ENCODE measurements around the gene HRAS. TPM values are rescaled to one million over a fixed set of nuclear protein-coding genes. Genes with fewer than 3 reads are reported as not detected.

HRAS gene
- total RNA-seq, 1 experiment from 2014 or later: 99.9 TPM

DNA sequence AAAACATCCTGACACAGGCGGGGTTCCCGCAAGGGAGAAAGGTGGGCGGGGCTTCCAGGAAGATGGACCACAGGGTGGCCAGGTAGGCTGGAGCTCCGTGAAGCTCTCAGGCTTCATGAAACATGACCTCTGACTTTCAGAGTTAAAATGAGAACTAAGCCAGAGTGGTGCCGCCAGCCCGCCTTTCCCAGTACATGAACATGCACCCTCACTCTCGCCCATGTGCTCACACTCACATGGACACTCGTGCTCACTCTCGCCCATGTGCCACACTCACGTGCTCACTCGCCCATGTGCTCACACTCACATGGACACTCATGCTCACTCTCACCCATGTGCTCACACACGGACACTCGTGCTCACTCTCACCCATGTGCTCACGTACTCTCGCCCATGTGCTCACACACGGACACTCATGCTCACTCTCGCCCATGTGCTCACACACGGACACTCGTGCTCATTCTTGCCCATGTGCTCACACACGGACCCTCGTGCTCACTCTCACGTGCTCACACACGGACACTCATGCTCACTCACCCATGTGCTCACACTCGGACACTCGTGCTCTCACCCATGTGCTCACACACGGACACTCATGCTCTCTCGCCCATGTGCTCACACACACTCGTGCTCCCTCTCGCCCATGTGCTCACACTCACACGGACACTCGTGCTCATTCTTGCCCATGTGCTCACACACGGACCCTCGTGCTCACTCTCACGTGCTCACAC, 38.4 kb downstream of the HRAS start:
- DNase-seq (ENCODE audit: low spot score): no peak

DNA sequence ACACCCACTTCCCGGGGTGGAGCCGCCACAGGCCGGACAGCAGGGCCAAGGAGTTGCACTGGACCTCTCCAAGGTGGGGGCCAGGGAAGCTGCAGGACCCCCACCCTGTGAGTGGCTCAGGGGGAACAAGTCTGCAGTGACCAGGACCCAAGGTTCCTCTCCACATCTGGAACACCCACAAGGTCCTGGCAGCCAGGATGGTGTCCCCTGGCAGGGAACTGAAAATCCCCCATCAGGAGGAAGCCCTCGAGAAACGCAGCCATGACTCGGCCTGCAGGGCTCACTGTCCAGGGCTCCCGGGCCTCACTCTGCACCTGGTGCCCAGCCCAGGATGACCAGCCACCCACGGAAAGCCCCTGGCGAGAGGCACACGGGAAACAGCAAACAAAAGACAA, 39.8 kb downstream of the HRAS start:
- DNase-seq (ENCODE audit: low spot score): peak; percentile 23

DNA sequence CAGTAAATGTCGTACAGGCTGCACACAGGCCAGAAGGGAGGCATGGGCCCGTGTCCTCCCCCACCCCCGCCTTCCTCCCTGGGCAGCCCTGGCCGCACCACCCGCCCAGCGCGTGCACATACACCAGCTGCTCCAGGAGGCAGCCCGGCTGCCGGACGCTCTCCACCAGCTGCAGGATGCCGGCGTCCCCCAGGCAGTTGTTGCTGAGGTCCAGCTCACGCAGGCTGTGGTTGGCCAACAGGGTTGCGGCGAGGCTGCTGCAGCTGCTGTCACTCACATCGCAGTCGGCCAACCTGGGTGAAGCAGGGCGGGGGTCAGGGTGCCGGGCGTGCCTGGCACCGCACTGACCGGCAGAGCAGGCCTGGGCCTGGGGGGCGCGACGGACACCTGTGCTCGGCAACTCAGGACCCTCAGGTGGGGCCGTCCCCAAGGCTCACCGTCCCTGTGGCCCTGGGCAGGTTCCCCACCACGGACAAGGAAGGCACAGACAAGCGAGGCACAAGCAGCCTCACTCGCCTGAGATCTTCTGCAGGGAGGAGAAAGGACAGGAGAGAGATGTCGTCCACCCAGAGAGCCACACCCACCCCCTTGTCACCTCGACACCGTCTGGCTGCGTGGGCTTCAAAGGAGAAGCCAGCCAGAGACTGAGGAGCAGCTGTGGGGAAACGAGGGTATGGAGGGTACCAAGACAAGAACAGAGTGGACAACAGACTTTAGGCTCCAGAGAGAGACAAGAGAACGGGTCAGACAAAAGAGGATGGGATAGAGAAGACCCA, 40.4 kb downstream of the HRAS start:
- no peak for DNase-seq (ENCODE audit: low spot score)

DNA sequence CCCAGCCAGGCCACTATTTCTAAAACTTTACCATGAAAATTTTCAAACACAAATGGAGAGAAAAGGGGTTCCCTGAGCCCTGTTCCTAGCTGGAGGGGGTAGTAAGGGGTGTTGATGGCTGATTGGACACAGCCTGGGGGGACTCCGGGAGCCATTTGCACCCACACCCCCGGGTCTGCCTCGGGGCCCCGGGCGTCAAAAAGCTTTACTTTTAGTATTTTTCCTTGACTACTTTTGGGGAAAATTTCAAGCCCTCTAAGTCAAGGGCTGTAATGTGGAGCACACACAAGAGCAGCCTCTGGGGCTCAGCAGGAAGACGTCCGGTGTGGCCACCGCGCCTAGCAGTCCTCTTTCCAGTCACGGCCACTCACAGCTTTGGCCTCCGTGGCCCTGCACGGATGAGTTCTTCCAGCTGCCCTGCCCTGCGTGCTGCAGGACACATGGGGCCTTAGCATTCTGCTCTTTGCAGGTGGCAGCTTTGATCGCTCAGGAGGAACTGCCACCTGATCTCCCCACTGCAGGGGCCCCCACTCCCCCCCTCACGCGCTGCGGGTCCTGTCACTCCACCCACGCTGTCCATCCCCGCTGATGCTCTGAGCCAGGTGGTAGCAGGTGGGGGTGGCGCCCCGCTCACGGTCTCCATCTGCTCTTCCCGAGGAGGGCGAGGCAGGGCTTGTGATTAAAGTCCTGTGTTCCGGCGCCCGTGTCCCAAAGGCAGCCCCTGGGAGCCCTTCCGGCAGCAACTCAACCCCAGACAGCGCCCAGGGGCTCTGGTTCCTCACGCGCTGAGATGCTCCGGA, 42.7 kb downstream of the HRAS start:
- no peak for DNase-seq (ENCODE audit: low spot score)

DNA sequence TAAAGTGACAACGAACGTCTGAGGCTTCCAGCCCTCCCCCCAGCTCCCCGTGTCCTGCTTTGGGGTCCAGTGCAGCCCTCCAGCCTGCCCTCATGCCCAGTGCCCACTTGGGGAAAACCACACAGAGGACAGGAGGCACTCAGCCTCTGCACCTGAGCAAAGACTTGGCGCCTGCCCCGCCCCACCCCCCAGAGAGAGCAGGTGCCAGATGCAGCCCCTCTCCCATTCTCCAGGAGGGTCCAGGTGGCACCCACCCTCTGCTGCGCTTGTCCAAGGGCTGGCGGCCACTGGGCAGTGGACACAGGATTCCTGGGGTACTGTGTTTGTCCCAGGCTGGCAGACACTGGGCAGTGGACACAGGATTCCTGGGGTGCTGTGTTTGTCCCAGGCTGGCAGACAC, 44.0 kb downstream of the HRAS start:
- no peak for DNase-seq (ENCODE audit: low spot score)

DNA sequence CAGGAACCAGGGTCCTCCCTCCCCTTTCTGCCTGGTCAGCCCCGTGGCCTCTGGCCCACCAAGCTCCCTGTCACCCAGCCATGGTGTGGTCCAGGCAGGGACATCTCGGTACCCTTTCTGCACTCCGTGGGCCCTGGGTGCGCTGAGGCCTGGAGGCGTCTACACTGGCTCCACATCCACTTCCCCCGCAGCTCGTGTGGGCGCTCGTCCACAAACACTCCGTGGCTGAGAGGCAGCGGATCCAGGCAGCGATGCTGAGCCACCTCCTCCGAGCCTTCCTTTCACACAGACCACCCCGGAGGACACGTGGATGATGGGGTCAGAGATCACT, 44.5 kb downstream of the HRAS start:
- DNase-seq (ENCODE audit: low spot score): no peak

DNA sequence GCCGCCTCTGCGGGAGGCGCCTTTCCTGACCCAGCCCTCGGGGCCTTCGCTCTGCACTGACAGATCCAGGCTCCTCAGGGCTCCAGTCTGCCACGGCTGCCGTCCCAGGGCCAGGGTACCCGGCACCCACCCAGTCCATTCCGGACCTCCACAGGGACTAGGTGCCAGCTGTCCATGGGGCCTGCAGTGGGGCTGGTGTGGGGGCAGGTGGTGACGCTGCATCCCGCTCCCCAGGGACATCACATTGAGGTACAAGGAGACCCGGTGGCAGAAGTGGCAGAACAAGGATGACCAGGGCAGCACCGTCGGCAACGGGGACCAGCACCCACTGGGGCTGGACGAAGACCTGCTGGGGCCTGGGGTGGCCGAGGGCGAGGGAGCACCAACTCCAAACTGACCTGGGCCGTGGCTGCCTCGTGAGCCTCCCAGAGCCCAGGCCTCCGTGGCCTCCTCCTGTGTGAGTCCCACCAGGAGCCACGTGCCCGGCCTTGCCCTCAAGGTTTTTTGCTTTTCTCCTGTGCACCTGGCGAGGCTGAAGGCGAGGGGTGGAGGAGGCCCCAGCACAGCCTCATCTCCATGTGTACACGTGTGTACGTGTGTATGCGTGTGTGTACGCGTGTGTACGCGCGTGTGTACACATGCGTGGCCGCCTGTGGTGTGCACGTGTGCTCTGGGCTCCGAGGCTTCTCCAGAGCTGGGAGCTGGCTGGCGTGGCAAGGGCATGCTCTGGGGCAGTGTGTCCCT, 45.0 kb downstream of the HRAS start:
- no peak for DNase-seq (ENCODE audit: low spot score)

DNA sequence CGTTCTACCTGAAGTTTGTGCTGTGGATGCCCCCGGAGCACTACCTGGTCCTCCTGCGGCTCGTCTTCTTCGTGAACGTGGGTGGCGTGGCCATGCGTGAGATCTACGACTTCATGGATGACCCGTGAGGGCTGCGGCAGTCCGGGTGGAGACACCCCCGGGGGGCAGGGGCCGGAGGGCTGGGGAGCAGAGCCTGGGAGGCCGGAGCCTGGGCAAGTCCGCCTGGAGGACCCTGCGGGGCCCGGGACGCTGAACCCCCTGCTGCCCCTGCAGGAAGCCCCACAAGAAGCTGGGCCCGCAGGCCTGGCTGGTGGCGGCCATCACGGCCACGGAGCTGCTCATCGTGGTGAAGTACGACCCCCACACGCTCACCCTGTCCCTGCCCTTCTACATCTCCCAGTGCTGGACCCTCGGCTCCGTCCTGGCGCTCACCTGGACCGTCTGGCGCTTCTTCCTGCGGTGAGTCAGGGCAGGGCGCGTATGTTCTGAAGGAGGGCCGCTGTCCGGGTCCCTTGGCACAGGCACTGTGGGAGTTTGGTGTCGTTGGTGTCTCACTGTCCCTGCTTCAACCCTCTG, 45.7 kb downstream of the HRAS start:
- no peak for DNase-seq (ENCODE audit: low spot score)

DNA sequence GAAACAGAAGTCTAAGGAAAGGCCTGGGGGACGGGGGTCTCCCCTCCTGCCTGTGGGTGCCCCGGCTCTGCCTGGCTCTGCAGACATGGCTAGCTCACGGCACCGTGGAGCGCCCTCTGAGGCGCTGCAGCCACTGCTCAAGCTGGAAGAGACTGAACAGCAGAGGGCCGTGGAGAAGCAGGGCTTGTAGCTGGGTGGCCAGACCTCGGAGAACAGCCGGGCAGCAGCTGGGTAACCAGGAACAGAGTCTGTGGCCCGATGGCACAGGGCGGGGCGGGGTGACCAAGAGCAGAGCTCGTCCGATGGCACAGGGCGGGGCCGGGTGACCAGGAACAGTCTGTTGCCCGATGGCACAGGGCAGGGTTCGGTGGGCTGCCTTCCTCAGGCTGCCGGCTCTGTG, 46.4 kb downstream of the HRAS start:
- DNase-seq (ENCODE audit: low spot score): no peak

DNA sequence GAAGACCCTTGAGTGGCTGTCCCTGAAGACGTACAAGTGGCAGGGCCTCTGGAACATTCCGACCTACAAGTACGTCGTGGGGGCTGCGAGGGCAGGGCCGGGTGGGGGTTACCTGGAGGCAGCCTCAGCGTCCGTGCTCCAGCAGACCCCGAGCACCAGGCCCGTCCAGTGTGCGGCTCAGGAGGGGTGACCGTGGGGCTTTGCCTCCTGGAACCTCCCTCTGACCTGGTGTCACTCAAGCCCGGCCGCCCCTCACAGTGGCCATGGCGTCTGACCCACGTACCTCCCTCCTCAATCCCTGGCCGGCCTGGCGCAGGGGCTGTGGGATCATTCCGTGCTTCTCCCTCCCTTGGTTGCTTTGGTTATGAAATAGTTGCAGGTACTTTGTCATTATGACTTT, 46.8 kb downstream of the HRAS start:
- no peak for DNase-seq (ENCODE audit: low spot score)

DNA sequence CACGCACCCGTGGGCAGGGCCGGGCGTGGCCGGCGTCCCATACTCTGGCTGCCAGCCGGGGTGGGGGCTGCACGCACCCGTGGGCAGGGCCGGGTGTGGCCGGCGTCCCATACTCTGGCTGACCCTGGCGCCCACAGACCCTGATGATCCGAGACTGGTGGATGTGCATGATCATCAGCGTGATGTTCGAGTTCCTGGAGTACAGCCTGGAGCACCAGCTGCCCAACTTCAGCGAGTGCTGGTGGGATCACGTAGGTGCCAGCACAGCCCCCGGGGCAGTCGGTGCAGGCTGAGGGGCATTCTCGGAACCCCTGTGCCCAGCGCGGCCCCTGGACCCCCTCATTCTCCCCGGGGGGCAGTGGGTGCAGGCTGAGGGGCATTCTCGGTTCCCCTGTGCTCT, 47.3 kb downstream of the HRAS start:
- no peak for DNase-seq (ENCODE audit: low spot score)

DNA sequence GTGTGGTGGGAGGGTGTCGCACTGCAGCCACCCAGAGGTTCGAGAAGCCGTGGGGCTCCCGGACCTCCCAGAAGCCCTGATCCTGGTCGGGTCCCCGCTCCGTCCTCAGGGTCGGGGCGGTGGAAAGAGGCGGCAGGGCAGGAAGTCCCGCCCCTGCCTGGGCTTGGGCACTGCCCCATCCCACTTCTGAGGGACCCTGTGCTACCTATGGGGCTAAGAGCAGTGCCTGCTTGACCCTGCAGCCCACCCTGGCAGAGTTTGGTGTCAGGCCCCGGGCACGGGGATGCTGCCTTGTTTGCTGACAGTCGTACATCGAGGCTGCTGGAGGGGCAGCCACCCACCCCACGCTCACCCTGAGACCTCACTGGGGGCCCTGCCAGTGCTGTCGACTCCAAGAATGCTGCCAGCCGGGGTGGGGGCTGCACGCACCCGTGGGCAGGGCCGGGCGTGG, 47.8 kb downstream of the HRAS start:
- DNase-seq (ENCODE audit: low spot score): no peak

DNA sequence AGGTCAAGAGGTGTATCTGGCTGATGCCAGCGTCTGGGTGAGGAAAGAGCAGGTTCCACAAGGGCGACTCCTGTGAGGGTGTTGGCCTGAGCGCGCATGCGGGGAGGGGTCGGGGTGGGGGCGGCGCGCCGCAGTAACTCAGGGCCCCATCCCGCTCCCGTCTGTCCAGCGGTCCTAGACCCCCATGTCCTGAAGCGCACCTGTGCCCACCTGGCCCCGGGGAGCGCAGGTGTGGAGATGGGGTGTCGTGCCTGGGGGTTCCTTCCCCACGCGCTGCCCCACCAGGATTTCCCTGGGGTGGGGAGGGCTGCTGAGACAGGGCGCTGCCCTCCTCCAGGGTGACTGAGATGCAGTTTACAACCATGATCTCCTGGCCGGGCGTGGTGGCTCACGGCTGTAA, 49.2 kb downstream of the HRAS start:
- no peak for DNase-seq (ENCODE audit: low spot score)

DNA sequence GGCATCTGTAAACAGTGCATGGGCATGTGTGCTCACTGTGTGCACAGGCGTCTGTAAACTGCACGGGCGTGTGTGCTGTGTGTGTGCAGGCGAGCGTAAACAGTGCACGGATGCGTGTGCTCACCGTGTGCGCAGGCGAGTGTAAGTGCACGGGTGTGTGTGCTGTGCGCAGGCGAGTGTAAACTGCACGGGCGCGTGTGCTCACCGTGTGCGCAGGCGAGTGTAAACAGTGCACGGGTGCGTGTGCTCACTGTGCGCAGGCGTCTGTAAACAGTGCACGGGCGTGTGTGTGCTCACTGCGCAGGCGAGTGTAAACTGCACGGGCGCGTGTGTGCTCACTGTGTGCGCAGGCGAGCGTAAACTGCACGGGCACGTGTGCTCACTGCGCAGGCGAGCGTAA, 50.8 kb downstream of the HRAS start:
- no peak for DNase-seq (ENCODE audit: low spot score)

Other genes with a start within 250 kb of the HRAS start
- gene PGGHG, start 246.4 kb downstream of the HRAS start, total RNA-seq (2014; rRNA removed; shearing (Covaris generic)): 13.0 and 14.2 TPM in 2 replicates
- gene IFITM5, start 236.1 kb downstream of the HRAS start, total RNA-seq (2014; rRNA removed; shearing (Covaris generic)): not detected in 2 replicates
- 17.6 and 22.6 TPM in 2 replicates for gene IFITM2, start 227.8 kb downstream of the HRAS start, total RNA-seq (2014; rRNA removed; shearing (Covaris generic))
- 3.1 and 4.5 TPM in 2 replicates for gene IFITM1, start 221.5 kb downstream of the HRAS start, total RNA-seq (2014; rRNA removed; shearing (Covaris generic))
- gene IFITM3, start 214.7 kb downstream of the HRAS start, total RNA-seq (2014; rRNA removed; shearing (Covaris generic)): 63.1 and 73.6 TPM in 2 replicates
- 27.9 and 40.8 TPM in 2 replicates for gene B4GALNT4, start 166.1 kb downstream of the HRAS start, total RNA-seq (2014; rRNA removed; shearing (Covaris generic))
- gene PKP3, start 141.4 kb downstream of the HRAS start, total RNA-seq (2014; rRNA removed; shearing (Covaris generic)): 39.8 and 44.0 TPM in 2 replicates
- 3.8 and 3.9 TPM in 2 replicates for gene SIGIRR, start 120.6 kb downstream of the HRAS start, total RNA-seq (2014; rRNA removed; shearing (Covaris generic))
- 0.19 TPM in 1 of 2 replicates, not detected in the other for gene ANO9, start 93.6 kb downstream of the HRAS start, total RNA-seq (2014; rRNA removed; shearing (Covaris generic))
- 29.7 and 30.4 TPM in 2 replicates for gene PTDSS2, start 85.3 kb downstream of the HRAS start, total RNA-seq (2014; rRNA removed; shearing (Covaris generic))
- gene RNH1, start 28.3 kb downstream of the HRAS start, total RNA-seq (2014; rRNA removed; shearing (Covaris generic)): 299 and 316 TPM in 2 replicates
- not detected in 2 replicates for gene LRRC56, start 2.0 kb upstream of the HRAS start, total RNA-seq (2014; rRNA removed; shearing (Covaris generic))
- gene LMNTD2, start 25.2 kb upstream of the HRAS start, total RNA-seq (2014; rRNA removed; shearing (Covaris generic)): 2.4 and 4.4 TPM in 2 replicates
- 24.9 and 43.9 TPM in 2 replicates for gene RASSF7, start 25.4 kb upstream of the HRAS start, total RNA-seq (2014; rRNA removed; shearing (Covaris generic))
- 12.8 and 14.9 TPM in 2 replicates for gene PHRF1, start 40.9 kb upstream of the HRAS start, total RNA-seq (2014; rRNA removed; shearing (Covaris generic))
- gene IRF7, start 80.4 kb upstream of the HRAS start, total RNA-seq (2014; rRNA removed; shearing (Covaris generic)): 6.4 and 12.0 TPM in 2 replicates
- not detected in 2 replicates for gene CDHR5, start 89.4 kb upstream of the HRAS start, total RNA-seq (2014; rRNA removed; shearing (Covaris generic))
- not detected in 2 replicates for gene SCT, start 91.6 kb upstream of the HRAS start, total RNA-seq (2014; rRNA removed; shearing (Covaris generic))
- not detected in 2 replicates for gene DRD4, start 101.7 kb upstream of the HRAS start, total RNA-seq (2014; rRNA removed; shearing (Covaris generic))
- gene DEAF1, start 159.6 kb upstream of the HRAS start, total RNA-seq (2014; rRNA removed; shearing (Covaris generic)): 12.8 and 20.2 TPM in 2 replicates
- gene TMEM80, start 160.2 kb upstream of the HRAS start, total RNA-seq (2014; rRNA removed; shearing (Covaris generic)): 17.1 and 17.9 TPM in 2 replicates
- gene EPS8L2, start 170.7 kb upstream of the HRAS start, total RNA-seq (2014; rRNA removed; shearing (Covaris generic)): 64.9 and 108 TPM in 2 replicates
- gene TALDO1, start 211.9 kb upstream of the HRAS start, total RNA-seq (2014; rRNA removed; shearing (Covaris generic)): 417 and 483 TPM in 2 replicates
- 33.7 and 42.7 TPM in 2 replicates for gene GATD1, start 241.9 kb upstream of the HRAS start, total RNA-seq (2014; rRNA removed; shearing (Covaris generic))

Measured in A172 (cell line).